NK-92 treated with Interleukin-12 subunit alpha and Interleukin-12 subunit beta, amount 100 ng/mL, for 24 hours (cell line): ENCODE results near the gene FAAP20.

Experiments
- DNase-seq: peaks from one replicate; lab custom pipeline; 2025; lab: John Stamatoyannopoulos, UW

The FAAP20 gene

GRCh38 chr1:2177946-2178538, 16.5 kb downstream of the FAAP20 start:
- DNase-seq = no peak

- no peak for DNase-seq
These were observed 17.0 kb downstream of the FAAP20 start for GRCh38 chr1:2177541-2177940.

- no peak for DNase-seq
These were observed 18.0 kb downstream of the FAAP20 start for GRCh38 chr1:2176615-2177014.

GRCh38 chr1:2175681-2176454, 18.7 kb downstream of the FAAP20 start:
- DNase-seq = no peak

- DNase-seq = no peak
These were observed 19.5 kb downstream of the FAAP20 start for GRCh38 chr1:2175055-2175414.

- no peak for DNase-seq
These were observed 20.1 kb downstream of the FAAP20 start for GRCh38 chr1:2174348-2175054.

- no peak for DNase-seq
These were observed 20.8 kb downstream of the FAAP20 start for GRCh38 chr1:2173546-2174347.

- no peak for DNase-seq
These were observed 21.9 kb downstream of the FAAP20 start for GRCh38 chr1:2172551-2173146.

GRCh38 chr1:2172012-2172411, 22.6 kb downstream of the FAAP20 start:
- DNase-seq = no peak

GRCh38 chr1:2170211-2170610, 24.4 kb downstream of the FAAP20 start:
- DNase-seq = no peak

GRCh38 chr1:2169200-2169836, 25.3 kb downstream of the FAAP20 start:
- no peak for DNase-seq

- no peak for DNase-seq
These were observed 26.0 kb downstream of the FAAP20 start for GRCh38 chr1:2168535-2168934.

- no peak for DNase-seq
These were observed 26.5 kb downstream of the FAAP20 start for GRCh38 chr1:2168090-2168489.

- DNase-seq = no peak
These were observed 27.9 kb downstream of the FAAP20 start for GRCh38 chr1:2166695-2167094.

- no peak for DNase-seq
These were observed 28.3 kb downstream of the FAAP20 start for GRCh38 chr1:2166254-2166653.

- DNase-seq = no peak
These were observed 28.9 kb downstream of the FAAP20 start for GRCh38 chr1:2165646-2166045.

- DNase-seq = no peak
These were observed 31.4 kb downstream of the FAAP20 start for GRCh38 chr1:2163205-2163604.

GRCh38 chr1:2160451-2161300, 33.9 kb downstream of the FAAP20 start:
- no peak for DNase-seq

GRCh38 chr1:2159124-2159523, 35.4 kb downstream of the FAAP20 start:
- DNase-seq = no peak

GRCh38 chr1:2158272-2158671, 36.3 kb downstream of the FAAP20 start:
- no peak for DNase-seq

- no peak for DNase-seq
These were observed 36.7 kb downstream of the FAAP20 start for GRCh38 chr1:2157856-2158255.
